Upper lobe of left lung (tissue), 4 donors: ENCODE results near the gene BMX.

Source experiments
- CTCF ChIP-seq, 6 experiments: fragments of 450-650 bp in 4 of 6; fragments of 200-600 bp in 2 of 6; sonication (generic) in 2 of 6; IDR thresholded peaks; one replicate each; pipeline ENCODE4 v1.5.1; 2016 to 2019; ENCODE audit warnings: antibody characterized with exemption in 6 of 6
- EP300 ChIP-seq, 4 donors: sonication (generic); formaldehyde crosslinking; IDR thresholded peaks; one replicate each; pipeline ENCODE4 v1.5.1; 2017; ENCODE audit warnings: antibody characterized with exemption in 4 of 4, control low read depth in 2 of 4
- POLR2A ChIP-seq, 4 donors: fragments of 450-650 bp; IDR thresholded peaks; one replicate each; pipeline ENCODE4 v1.5.1; 2016 to 2017; ENCODE audit warnings: antibody characterized with exemption in 4 of 4, mild to moderate bottlenecking in 2 of 4
- POLR2AphosphoS5 ChIP-seq, 2 donors: sonication (generic); formaldehyde crosslinking; IDR thresholded peaks; one replicate each; pipeline ENCODE4 v1.5.1; 2017; ENCODE audit warnings: antibody characterized with exemption in 2 of 2

- TF ChIP-seq CTCF (IDR thresholded peaks at IDR 0.05), result no peak
- no peak for TF ChIP-seq POLR2A (IDR thresholded peaks at IDR 0.05)
- TF ChIP-seq POLR2AphosphoS5 (IDR thresholded peaks at IDR 0.05), result no peak
- TF ChIP-seq EP300 (IDR thresholded peaks at IDR 0.05), result peak in 1 of 4 donors; percentile 22
Observed at GRCh38 chrX:15601932-15602331, 101.3 kb downstream of the BMX start.
